Choroid plexus epithelial cell (primary cell): ENCODE measurements around the gene ABI1.
"Not testable (repeated sequence)": the region's sequence is repeated elsewhere in the genome, so short reads cannot be mapped to it uniquely, and the experiment has no call there.

Source experiments
- DNase-seq: peaks from one replicate; pipeline ENCODE4 v3.0.0-alpha.2; 2010; ENCODE audit warnings: low read depth
- H3K4me3 ChIP-seq: 2 replicates; pipeline ENCODE4 v1.5.1; 2011; ENCODE audit warnings: low read depth, mild to moderate bottlenecking, control low read depth, low read length, moderate library complexity
- TF ChIP-seq, protein P1 (sequence below): conservative IDR thresholded peaks from 2 replicates; pipeline ENCODE4 v1.5.1; 2011; ENCODE audit warnings: low read depth, mild to moderate bottlenecking, control low read depth, inconsistent platforms, low read length, moderate library complexity

ABI1 gene

DNA sequence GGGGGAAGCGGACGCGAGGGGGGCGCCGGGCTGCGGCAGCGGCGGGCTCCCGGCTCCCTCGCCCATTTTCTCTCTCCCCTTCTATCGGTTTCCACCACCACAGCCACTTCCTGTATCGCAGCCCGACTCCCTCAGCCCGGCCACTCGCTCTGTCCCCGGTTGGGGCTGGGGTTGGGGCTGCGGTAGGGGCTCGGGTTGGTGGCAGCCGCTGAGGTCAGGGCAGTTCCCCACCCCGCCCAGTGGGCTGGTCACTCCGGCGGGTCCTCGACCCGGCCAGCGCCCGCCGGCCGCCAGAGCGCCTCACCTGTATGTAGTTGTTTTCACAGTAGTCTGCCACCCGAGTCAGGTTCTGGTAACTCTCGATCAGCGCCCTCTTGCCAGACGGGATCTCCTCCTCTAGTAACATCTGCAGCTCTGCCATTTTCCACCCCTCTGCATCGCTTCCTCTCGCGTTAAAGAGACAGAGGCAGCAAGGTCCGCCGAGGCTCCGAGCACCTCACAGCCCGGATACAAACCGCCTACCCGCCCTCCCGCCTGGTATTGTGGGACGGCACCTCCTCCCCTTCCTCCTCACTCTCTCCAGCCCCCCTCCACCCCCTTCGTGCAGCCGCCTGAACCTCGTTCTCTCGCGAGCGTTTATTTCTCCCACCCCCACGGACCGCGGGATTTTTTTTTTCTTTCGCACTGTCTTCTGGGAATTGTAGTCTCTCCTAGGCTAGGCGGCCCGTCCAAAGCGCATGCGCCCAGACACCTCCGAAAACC, at the start of gene ABI1:
Gene ABI1 (minus strand): TSS at position 516 of the 762 bp plus-strand sequence. CDS start 95 bp downstream, at position 421.
- H3K4me3 ChIP-seq = peak within 1 kb of the TSS; percentile 86
- TF ChIP-seq, protein P1, sequence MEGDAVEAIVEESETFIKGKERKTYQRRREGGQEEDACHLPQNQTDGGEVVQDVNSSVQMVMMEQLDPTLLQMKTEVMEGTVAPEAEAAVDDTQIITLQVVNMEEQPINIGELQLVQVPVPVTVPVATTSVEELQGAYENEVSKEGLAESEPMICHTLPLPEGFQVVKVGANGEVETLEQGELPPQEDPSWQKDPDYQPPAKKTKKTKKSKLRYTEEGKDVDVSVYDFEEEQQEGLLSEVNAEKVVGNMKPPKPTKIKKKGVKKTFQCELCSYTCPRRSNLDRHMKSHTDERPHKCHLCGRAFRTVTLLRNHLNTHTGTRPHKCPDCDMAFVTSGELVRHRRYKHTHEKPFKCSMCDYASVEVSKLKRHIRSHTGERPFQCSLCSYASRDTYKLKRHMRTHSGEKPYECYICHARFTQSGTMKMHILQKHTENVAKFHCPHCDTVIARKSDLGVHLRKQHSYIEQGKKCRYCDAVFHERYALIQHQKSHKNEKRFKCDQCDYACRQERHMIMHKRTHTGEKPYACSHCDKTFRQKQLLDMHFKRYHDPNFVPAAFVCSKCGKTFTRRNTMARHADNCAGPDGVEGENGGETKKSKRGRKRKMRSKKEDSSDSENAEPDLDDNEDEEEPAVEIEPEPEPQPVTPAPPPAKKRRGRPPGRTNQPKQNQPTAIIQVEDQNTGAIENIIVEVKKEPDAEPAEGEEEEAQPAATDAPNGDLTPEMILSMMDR = no peak
- DNase-seq = peak; percentile 99

DNA sequence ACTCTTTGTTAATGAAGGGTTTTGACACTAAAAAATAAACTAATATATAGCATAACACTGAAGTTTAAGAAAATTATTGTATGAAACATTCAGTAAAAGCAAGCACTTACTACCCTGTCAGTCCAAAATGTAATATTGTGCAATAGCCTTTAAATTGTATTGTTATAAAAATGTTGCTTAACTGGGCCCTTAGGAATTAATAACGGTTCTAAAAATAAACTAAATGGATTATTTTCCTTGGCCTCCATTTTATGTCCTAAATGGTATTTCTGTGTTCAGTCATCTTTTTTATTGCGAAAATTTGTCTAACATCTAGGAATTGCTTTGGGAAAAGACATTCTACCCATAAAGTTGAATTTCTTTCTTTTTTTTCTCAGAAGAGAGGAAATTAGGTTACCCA, 49.0 kb upstream of the ABI1 start:
- TF ChIP-seq, protein P1 = no peak
- no peak for DNase-seq
- H3K4me3 ChIP-seq = no peak overlapping the region

DNA sequence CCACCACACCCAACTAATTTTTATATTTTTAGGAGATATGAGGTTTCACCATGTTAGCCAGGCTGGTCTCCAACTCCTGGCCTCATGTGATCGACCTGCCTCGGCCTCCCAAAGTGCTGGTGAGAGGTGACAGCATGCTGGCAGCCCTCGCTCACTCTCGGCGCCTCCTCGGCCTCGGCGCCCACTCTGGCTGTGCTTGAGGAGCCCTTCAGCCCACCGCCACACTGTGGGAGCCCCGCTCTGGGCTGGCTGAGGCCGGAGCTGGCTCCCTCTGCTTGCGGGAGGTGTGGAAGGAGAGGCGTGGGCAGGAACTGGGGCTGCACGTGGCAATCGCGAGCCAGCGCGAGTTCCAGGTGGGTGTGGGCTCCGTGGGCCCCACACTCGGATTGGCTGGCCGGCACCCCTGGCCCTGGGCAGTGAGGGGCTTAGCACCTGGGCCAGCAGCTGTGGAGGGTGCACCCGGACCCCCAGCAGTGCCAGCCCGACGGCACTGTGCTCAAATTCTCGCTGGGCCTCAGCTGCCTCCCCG, 44.6 kb upstream of the ABI1 start:
- H3K4me3 ChIP-seq, DNase-seq: not testable (repeated sequence)

DNA sequence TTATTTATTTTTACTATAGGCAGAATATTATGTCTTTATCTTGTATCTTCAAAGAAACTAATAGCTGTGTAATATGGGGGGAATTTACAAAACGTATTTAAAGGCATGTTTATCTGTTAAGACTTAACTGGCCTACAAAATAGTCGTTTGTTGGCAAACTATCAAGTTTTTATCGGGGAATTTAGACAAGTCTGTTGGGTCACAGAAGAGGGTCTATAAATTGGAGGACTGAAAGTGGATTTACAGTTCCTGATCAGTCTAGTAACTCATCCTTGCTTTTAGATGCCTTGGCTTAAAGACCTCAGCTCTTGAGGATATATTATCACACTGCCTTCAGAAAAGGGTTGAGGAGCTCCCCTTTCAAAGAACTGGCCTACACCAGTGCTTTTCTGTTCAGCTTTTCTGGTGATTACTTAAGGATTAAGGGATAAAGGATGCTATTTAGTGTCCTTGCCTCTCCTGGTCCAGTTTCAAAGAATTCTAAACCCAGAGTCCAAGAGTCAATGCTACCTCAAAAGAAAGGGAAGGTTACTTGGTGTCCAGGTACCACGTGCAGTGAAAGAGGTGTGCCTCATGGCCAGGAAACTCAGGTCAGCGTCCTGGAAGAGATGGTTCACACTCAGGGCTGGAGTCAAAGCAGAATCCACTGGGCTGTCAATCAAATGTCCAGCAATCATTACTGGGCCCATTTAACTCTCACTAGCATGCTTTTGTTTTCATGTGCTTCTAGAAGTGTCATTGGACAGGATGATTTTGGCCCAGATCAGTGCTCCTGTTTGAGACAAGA, 42.9 kb upstream of the ABI1 start:
- DNase-seq = no peak
- H3K4me3 ChIP-seq = no peak overlapping the region
- TF ChIP-seq, protein P1 = no peak

DNA sequence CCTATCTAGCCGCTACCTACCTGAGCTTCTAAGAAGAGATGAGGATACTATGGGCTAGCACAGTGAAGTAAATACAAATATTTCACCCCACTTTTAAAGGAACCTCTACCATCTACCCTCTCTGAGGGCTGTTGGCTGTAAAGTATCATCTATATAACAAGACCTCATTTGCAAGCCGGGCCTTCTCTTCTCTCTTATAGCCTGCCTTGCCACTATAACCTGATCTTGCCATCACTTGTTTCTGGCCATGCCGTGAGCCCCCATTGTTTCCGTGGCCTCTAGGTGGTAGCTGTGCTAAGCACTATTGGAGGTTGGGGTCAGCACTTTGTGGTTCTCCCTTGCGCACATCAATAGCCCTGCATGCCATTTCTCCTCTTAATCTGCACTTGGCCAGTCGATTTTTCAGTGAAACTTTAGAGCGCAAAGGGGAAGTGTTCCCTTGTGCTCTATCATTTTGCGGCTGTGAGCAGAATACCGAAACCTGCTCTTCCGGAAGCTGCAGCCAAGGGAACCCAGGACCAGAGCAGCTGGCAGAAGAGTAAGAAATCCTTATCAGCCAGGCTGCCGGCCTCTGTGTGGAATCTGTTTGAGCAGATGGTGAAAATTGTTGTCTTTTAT, 31.7 kb upstream of the ABI1 start:
- not testable (repeated sequence) for DNase-seq, H3K4me3 ChIP-seq

DNA sequence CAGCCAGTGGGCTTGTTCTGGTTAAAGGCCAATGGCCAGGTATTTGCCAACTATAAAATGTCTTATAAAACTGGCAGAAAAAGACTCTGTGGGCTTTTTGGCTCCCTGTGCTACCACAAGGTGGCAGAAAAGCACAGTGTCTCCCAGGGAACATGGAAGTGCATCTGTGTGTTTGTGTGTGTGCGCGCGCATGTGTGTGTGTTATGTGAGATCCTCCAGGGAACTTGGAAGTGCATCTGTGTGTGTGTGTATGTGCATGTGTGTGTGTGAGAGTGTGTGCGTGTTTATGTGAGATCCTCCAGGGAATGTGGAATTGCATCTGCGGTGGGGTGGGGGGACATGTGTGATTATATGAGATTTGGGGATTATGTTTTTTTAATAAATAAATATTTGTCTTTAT, 30.2 kb upstream of the ABI1 start:
- TF ChIP-seq, protein P1 = peak; percentile 88
- no peak overlapping the region for H3K4me3 ChIP-seq
- peak; percentile 89 for DNase-seq

DNA sequence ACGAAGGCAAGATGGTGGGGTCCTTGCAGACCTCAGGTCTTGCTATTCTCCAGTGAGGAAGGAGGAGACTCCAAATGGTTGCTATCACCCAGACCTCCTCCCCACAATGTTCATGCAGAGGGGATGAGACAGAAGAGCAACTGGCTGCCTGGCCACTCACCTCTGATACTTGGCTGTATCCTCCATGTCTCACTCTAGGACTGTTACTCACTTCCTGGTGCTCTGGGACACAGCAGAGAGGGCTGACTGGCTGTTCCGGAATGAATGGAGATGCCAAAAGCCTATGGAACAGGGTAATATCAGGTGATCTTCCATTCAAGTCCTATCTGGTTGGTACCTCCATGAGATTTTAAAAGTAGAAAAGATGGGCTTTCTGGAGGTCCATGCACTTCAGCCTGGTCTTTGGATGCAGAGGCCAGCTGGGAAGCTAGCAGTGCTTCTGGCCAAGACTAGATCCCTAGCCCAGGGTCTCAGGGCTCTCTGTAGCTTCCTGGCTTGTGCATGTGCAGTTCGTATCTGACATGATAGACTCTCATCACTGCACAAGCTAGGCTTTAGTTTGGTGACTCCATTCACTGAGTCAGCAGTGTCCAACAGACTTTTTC, 27.0 kb upstream of the ABI1 start:
- TF ChIP-seq, protein P1 = no peak
- no peak for DNase-seq
- H3K4me3 ChIP-seq = no peak overlapping the region
